DND-41 (cell line): ENCODE data around the gene DLG2.

ENCODE experiments used
- ATAC-seq: fragments of 200-7000 bp; cut with Tn5 transposase; 3 replicates; pipeline ENCODE4 v1.9.1; 2021; ENCODE audit warnings: low read depth; ENCODE audit not compliant: insufficient read depth
- DNase-seq: peaks from one replicate; pipeline ENCODE4 v3.0.0-alpha.2; 2020
- H2AFZ ChIP-seq: 2 replicates; pipeline ENCODE4 v1.6.0; 2012; ENCODE audit warnings: low read depth, low read length
- H3K27ac ChIP-seq: 2 replicates; pipeline ENCODE4 v1.5.1; 2012; ENCODE audit warnings: low read length, inconsistent platforms
- H3K27me3 ChIP-seq: fragments of 200-600 bp; sonication (generic); 2 replicates; pipeline ENCODE4 v1.6.0; 2012; ENCODE audit warnings: low read length, mild to moderate bottlenecking, inconsistent platforms; ENCODE audit not compliant: insufficient read depth, poor library complexity
- H3K36me3 ChIP-seq: 2 replicates; pipeline ENCODE4 v1.5.1; 2012; ENCODE audit warnings: low read length, inconsistent platforms; ENCODE audit not compliant: insufficient read depth
- H3K4me1 ChIP-seq: 2 replicates; pipeline ENCODE4 v1.5.1; 2012; ENCODE audit warnings: mild to moderate bottlenecking, low read length; ENCODE audit not compliant: insufficient read depth
- H3K4me2 ChIP-seq: 2 replicates; pipeline ENCODE4 v1.6.0; 2012; ENCODE audit warnings: mild to moderate bottlenecking, moderate library complexity, low read length, inconsistent platforms; ENCODE audit not compliant: insufficient read depth
- H3K4me3 ChIP-seq, 2 experiments: fragments of 200-600 bp in 1 of 2; shearing (Covaris generic) in 1 of 2; 2 replicates each; pipeline ENCODE4 v1.5.1; 2012 to 2016; ENCODE audit warnings: inconsistent platforms in 2 of 2, low read length in 2 of 2, mild to moderate bottlenecking in 2 of 2, low read depth in 1 of 2, moderate library complexity in 1 of 2
- H3K79me2 ChIP-seq: 2 replicates; pipeline ENCODE4 v1.6.0; 2012; ENCODE audit warnings: low read length, inconsistent platforms; ENCODE audit not compliant: insufficient read depth
- H3K9ac ChIP-seq: 2 replicates; pipeline ENCODE4 v1.6.0; 2012; ENCODE audit warnings: low read depth, mild to moderate bottlenecking, inconsistent platforms, low read length, moderate library complexity
- H3K9me3 ChIP-seq: 2 replicates; pipeline ENCODE4 v1.5.1; 2012; ENCODE audit warnings: low read length, moderate library complexity, mild to moderate bottlenecking, inconsistent platforms; ENCODE audit not compliant: insufficient read depth, severe bottlenecking
- H4K20me1 ChIP-seq: 2 replicates; pipeline ENCODE4 v1.6.0; 2012; ENCODE audit warnings: low read length; ENCODE audit not compliant: insufficient read depth
- CTCF ChIP-seq: IDR thresholded peaks from 2 replicates; pipeline ENCODE4 v1.5.1; 2012; ENCODE audit warnings: borderline replicate concordance, low read length, moderate library complexity, mild to moderate bottlenecking; ENCODE audit not compliant: poor library complexity, severe bottlenecking; ENCODE audit errors: extremely low read depth
- EZH2 ChIP-seq: IDR thresholded peaks from 3 replicates; pipeline ENCODE4 v1.6.1; 2012; ENCODE audit warnings: borderline replicate concordance, low read depth, mild to moderate bottlenecking, moderate library complexity, low read length, inconsistent platforms; ENCODE audit not compliant: severe bottlenecking

Gene DLG2

GRCh38 chr11:83725269-83725560, 1901.9 kb downstream of the DLG2 start:
- Histone ChIP-seq H3K27ac (no peak overlapping the region), H2AFZ (no peak overlapping the region), H4K20me1 (no peaks in the 10 kb centered on the region), H3K79me2 (no peaks in the 10 kb centered on the region), H3K27me3 (peaks cover 14% of the 10 kb centered on the region), H3K9me3 (no peaks in the 10 kb centered on the region), H3K9ac (no peak overlapping the region), H3K4me3 (no peak overlapping the region), H3K4me2 (no peak overlapping the region), H3K4me1 (no peaks in the 10 kb centered on the region), H3K36me3 (no peaks in the 10 kb centered on the region)
- no peak for TF ChIP-seq CTCF
- TF ChIP-seq EZH2, result no peak
- DNase-seq (no peak), ATAC-seq (no peak)

- TF ChIP-seq EZH2, result no peak
- TF ChIP-seq CTCF, result peak; percentile 45
- Histone ChIP-seq H2AFZ (no peak overlapping the region), H3K79me2 (no peaks in the 10 kb centered on the region), H3K9ac (no peak overlapping the region), H3K4me1 (no peaks in the 10 kb centered on the region), H3K4me2 (no peak overlapping the region), H3K27ac (no peak overlapping the region), H3K9me3 (no peaks in the 10 kb centered on the region), H4K20me1 (no peaks in the 10 kb centered on the region), H3K4me3 (no peak overlapping the region), H3K36me3 (no peaks in the 10 kb centered on the region), H3K27me3 (peaks cover 14% of the 10 kb centered on the region)
- ATAC-seq, result no peak
- DNase-seq, result no peak
Observed at GRCh38 chr11:83723999-83724398, 1903.1 kb downstream of the DLG2 start.

- H3K4me3 ChIP-seq, result no peak overlapping the region
- no peak overlapping the region for H3K9ac ChIP-seq
- no peaks in the 10 kb centered on the region for H3K4me1 ChIP-seq
- DNase-seq (no peak), ATAC-seq (no peak)
- H2AFZ ChIP-seq, result no peak overlapping the region
- no peak overlapping the region for H3K27ac ChIP-seq
- H3K4me2 ChIP-seq, result no peak overlapping the region
- no peaks in the 10 kb centered on the region for H3K9me3 ChIP-seq
- peaks cover 14% of the 10 kb centered on the region for H3K27me3 ChIP-seq
- H3K79me2 ChIP-seq, result no peaks in the 10 kb centered on the region
- H3K36me3 ChIP-seq, result no peaks in the 10 kb centered on the region
- TF ChIP-seq CTCF (no peak), EZH2 (no peak)
- no peaks in the 10 kb centered on the region for H4K20me1 ChIP-seq
Observed at GRCh38 chr11:83722392-83723119, 1904.6 kb downstream of the DLG2 start.
